Endothelial cell (in vitro differentiated cells): ENCODE measurements around the gene DNAJB8. TPM values are rescaled to one million over a fixed set of nuclear protein-coding genes. Genes with fewer than 3 reads are reported as not detected.

Source experiments
- DNase-seq: peaks from one replicate; pipeline ENCODE4 v3.0.0; 2021; ENCODE audit warnings: low spot score
- H3K27ac Mint-ChIP-seq: one replicate; pipeline ENCODE4 v1.8.0; 2021; ENCODE audit warnings: mixed read lengths, inconsistent platforms; ENCODE audit not compliant: unreplicated experiment
- H3K27me3 Mint-ChIP-seq: one replicate; pipeline ENCODE4 v1.8.0; 2021; ENCODE audit warnings: mild to moderate bottlenecking, moderate library complexity, mixed read lengths, inconsistent platforms; ENCODE audit not compliant: unreplicated experiment
- H3K36me3 Mint-ChIP-seq: one replicate; pipeline ENCODE4 v1.8.0; 2021; ENCODE audit warnings: mild to moderate bottlenecking, low read depth, mixed read lengths, inconsistent platforms; ENCODE audit not compliant: unreplicated experiment
- H3K4me1 Mint-ChIP-seq: one replicate; pipeline ENCODE4 v1.8.0; 2021; ENCODE audit warnings: mild to moderate bottlenecking, mixed read lengths, inconsistent platforms; ENCODE audit not compliant: unreplicated experiment
- H3K4me3 Mint-ChIP-seq: one replicate; pipeline ENCODE4 v1.8.0; 2021; ENCODE audit warnings: mild to moderate bottlenecking, mixed read lengths, inconsistent platforms; ENCODE audit not compliant: unreplicated experiment
- H3K9me3 Mint-ChIP-seq: one replicate; pipeline ENCODE4 v1.8.0; 2021; ENCODE audit warnings: mixed read lengths, inconsistent platforms; ENCODE audit not compliant: unreplicated experiment
- CTCF ChIP-seq: fragments of 200-600 bp; sonication (generic); IDR thresholded peaks from one replicate; pipeline ENCODE4 v1.5.0; 2021; ENCODE audit warnings: antibody characterized with exemption; ENCODE audit not compliant: unreplicated experiment
- total RNA-seq: library from RNA; stranded (reverse); fragmentation: NEBNext Ultra II Directional; extraction: Animal tissue kit (Norgen Biotek cat#: 25700); gene quantifications from one replicate; pipeline ENCODE4 v1.2.1, GENCODE V29; 2021; ENCODE audit not compliant: unreplicated experiment

The DNAJB8 gene
- total RNA-seq, 1 donor from 2014 or later = not detected

DNA sequence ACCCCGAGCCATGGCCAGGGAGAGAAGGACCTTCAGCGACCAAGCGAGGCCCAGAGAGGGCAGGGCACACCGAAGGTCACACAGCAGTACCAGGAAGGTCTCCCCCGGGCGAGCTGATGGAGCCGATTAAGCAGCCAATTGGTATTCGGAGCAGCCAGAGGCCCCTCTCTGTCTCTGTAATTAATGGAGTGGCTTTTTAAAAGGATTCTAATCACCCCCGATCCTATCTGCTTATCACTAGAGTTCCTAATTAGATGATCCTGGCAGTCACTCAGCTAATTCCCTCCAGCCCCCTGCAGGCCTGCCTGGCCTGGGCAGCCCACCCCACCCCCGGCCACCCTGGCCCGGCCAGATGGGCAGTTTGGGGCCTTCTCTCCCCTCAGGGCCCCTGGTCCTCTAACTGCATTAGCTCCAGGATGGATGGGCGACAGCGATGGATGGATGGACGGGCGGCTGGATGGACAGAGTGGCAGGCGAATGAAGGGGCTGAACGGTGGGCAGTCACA, 1.6 kb upstream of the DNAJB8 start:
- Mint-ChIP-seq H3K27ac (no peak overlapping the region), H3K36me3 (peaks cover 12% of the 10 kb centered on the region), H3K27me3 (peaks cover 13% of the 10 kb centered on the region), H3K4me1 (peaks cover 8% of the 10 kb centered on the region), H3K4me3 (no peak overlapping the region), H3K9me3 (no peaks in the 10 kb centered on the region)
- TF ChIP-seq CTCF = no peak
- DNase-seq = no peak

GRCh38 chr3:128464702-128465101, 2.0 kb downstream of the DNAJB8 start:
- H3K27me3 Mint-ChIP-seq = peaks cover 18% of the 10 kb centered on the region
- no peak for TF ChIP-seq CTCF
- no peak overlapping the region for H3K27ac Mint-ChIP-seq
- no peak for DNase-seq
- H3K4me1 Mint-ChIP-seq = peaks cover 8% of the 10 kb centered on the region
- H3K36me3 Mint-ChIP-seq = peaks cover 12% of the 10 kb centered on the region
- no peaks in the 10 kb centered on the region for H3K9me3 Mint-ChIP-seq
- H3K4me3 Mint-ChIP-seq = no peak overlapping the region

- Mint-ChIP-seq H3K9me3 (no peaks in the 10 kb centered on the region), H3K4me3 (no peak overlapping the region), H3K27me3 (peaks cover 18% of the 10 kb centered on the region), H3K4me1 (peaks cover 8% of the 10 kb centered on the region), H3K36me3 (peaks cover 12% of the 10 kb centered on the region), H3K27ac (no peak overlapping the region)
- no peak for TF ChIP-seq CTCF
- DNase-seq = no peak
Observed at GRCh38 chr3:128464188-128464587, 2.5 kb downstream of the DNAJB8 start.

DNA sequence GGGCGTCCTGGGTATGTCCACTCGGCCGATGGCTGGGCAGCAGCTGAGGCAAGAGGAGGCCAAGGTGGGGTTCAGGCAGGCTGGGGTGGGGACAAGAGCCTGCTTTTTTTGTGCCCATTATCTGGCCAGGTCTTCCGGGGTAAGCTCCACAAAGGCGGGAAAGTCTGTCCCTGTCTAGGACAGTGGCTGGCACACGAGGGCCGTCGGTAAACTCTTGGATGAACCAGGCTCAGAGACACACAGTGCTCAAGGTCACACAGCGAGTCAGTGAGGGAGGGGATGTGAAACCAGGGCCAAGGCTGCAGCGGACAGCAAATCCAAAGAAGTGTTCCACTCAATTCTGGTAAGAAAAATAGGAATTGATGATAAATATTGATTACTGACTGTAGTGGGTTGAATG, 2.9 kb downstream of the DNAJB8 start:
- no peaks in the 10 kb centered on the region for H3K9me3 Mint-ChIP-seq
- peaks cover 8% of the 10 kb centered on the region for H3K4me1 Mint-ChIP-seq
- no peak overlapping the region for H3K27ac Mint-ChIP-seq
- no peak overlapping the region for H3K4me3 Mint-ChIP-seq
- no peak for TF ChIP-seq CTCF
- peaks cover 12% of the 10 kb centered on the region for H3K36me3 Mint-ChIP-seq
- H3K27me3 Mint-ChIP-seq = peaks cover 18% of the 10 kb centered on the region
- DNase-seq = no peak

DNA sequence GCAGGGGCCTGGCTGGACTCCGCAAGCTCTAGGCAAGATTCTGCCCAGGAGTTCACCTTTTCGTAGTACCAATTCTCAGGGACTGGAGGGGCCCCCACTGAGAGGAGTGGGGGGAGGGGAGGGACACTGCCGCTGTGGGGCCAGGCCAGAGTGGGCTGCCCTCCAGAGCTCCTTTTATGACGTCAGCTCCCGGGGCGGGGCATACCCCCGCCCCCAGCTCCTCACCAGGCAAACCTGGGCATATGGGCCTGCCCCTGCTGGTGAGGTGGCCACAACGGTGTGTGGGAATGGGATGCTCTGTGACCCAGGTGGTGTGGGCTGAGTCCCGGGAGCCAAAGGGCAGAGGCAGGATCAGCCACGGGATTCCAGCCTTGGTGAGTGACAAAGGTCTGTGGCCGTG, 3.3 kb downstream of the DNAJB8 start:
- no peak for TF ChIP-seq CTCF
- Mint-ChIP-seq H3K4me1 (peaks cover 8% of the 10 kb centered on the region), H3K36me3 (peaks cover 12% of the 10 kb centered on the region), H3K27me3 (peaks cover 18% of the 10 kb centered on the region), H3K4me3 (no peak overlapping the region), H3K27ac (no peak overlapping the region), H3K9me3 (no peaks in the 10 kb centered on the region)
- no peak for DNase-seq
